ENCODE data around the gene SAFB2. TPM values are rescaled to one million over a fixed set of nuclear protein-coding genes. Genes with fewer than 3 reads are reported as not detected.

SAFB2 gene
- total RNA-seq = 43.7 TPM
- long read RNA-seq, transcript SAFB2-201 (21 exons, 3,371 nt) = major isoform, 13 of 19 reads
- long read RNA-seq, partial matches to known transcripts = 5 of 19 reads
- long read RNA-seq, other reads (novel, unspliced or antisense) = 1 of 19 reads

GRCh38 chr19:5622465-5623396, at the start of gene SAFB2, which contains the start of gene SAFB:
SAFB2 (minus strand) TSS chr19:5622776; CDS start chr19:5622715, 61 bp downstream.
SAFB (plus strand) TSS chr19:5623083; CDS start chr19:5623206, 123 bp downstream.
- DNase-seq (ENCODE audit: missing footprints) (peak; percentile 100), ATAC-seq (peak; percentile 97)
- intact Hi-C loops (cut with DNase I) = loop anchor here (2.0 kb wide), 1 partner anchor 58 kb away; the partner anchor contains the start of genes HSD11B1L and MICOS13

- intact Hi-C loops (cut with DNase I) = no loop called here
- no peak for DNase-seq (ENCODE audit: missing footprints)
- ATAC-seq = no peak
These were observed 49.0 kb upstream of the SAFB2 start for GRCh38 chr19:5671600-5671999.

DNA sequence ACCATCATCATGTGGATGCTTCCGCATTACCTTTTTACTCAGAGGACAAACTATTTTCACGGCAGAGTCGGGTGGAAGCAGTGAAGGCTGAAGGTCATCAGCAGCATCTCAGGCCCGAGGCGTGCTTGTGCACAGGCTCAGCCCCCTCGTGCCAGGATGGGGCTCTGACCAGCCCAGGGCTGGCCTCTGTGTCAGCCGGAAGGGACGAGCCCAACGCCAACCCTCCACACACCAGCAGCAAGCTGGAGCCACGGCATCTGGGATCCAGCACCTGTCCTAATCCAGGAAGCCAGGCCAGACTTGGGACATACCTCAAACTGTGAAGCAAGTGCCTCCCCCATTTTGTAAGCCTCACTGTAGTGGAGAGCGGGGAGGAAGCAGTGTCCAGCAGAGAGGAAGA, 46.6 kb upstream of the SAFB2 start:
- intact Hi-C loops (cut with DNase I) = no loop called here
- no peak for DNase-seq (ENCODE audit: missing footprints)
- ATAC-seq = no peak

DNA sequence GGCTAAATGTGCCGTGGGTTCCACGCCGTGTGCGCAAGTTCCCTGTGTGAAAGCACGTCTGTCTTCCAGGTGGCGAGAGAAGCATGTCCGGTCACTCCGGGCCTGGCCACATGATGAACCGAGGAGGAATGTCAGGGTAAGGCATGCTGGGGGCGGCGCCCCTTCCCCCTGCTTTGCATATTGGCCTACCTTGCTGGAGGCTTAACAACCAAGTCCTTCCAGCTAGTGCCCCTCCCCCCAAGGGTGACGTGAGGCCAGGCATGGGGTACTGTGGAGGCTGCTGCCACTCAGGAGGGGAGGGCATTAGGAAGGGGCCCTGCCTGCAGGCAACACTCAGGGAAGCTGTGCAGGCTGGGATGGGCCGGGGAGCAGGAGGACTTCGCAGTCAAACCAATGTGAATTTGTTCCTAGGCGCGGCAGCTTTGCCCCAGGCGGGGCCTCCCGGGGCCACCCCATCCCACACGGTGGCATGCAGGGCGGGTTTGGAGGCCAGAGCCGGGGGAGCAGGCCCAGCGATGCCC, 45.2 kb upstream of the SAFB2 start:
- ATAC-seq = no peak
- intact Hi-C loops (cut with DNase I) = no loop called here

GRCh38 chr19:5666921-5667610, 44.5 kb upstream of the SAFB2 start:
- intact Hi-C loops (cut with DNase I) = no loop called here
- DNase-seq (ENCODE audit: missing footprints) = no peak
- ATAC-seq = no peak

More for the DNA sequence above, 45.2 kb upstream of the SAFB2 start:
- DNase-seq (ENCODE audit: missing footprints) = no peak

GRCh38 chr19:5665781-5666513, 43.4 kb upstream of the SAFB2 start:
- ATAC-seq (no peak), DNase-seq (ENCODE audit: missing footprints) (no peak)
- intact Hi-C loops (cut with DNase I) = no loop called here

DNA sequence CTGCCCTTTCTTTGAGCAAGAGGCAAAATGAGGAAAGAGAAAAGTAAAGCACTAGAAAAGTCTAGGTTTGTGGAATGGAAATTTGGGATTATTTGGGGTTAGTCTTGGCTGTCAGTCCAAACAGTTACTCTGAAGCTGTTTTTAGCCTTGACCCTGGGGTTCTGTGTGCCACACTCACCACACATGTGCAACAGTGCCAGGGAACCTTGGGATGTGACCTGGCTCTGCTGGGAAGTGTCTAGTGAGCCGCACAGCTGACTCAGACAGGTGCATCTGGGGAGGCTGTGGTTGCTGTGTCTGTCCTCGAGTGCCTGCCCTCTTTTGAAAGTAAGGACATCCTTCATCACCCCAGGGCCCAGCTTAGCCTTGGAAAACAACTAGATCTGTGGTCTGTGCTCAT, 41.9 kb upstream of the SAFB2 start:
- DNase-seq (ENCODE audit: missing footprints) (no peak), ATAC-seq (no peak)
- intact Hi-C loops (cut with DNase I) = no loop called here

- ATAC-seq (no peak), DNase-seq (ENCODE audit: missing footprints) (no peak)
- intact Hi-C loops (cut with DNase I) = no loop called here
These were observed 41.3 kb upstream of the SAFB2 start for GRCh38 chr19:5663904-5664303.

- DNase-seq (ENCODE audit: missing footprints) (no peak), ATAC-seq (peak; percentile 22)
- intact Hi-C loops (cut with DNase I) = no loop called here
These were observed 38.9 kb upstream of the SAFB2 start for GRCh38 chr19:5661483-5661882.

DNA sequence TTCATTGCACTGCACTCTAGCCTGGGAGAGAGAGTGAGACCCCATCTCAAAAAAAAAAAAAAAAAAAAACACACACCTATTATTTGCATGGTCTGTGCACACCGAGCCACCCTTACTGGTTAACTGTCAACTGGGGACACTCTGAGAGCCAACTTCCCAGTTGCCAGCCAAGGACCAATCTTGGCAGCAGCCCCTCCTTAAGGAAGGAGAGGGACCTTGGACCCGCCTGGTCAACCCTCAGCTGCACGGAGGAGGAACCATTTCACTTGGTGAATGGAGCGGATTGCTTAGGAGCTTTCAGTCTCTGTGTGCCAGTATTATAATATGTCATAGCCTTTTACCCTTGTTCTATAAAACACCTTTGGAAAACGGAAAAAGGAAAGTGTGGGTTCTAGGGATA, 32.8 kb upstream of the SAFB2 start:
- intact Hi-C loops (cut with DNase I) = no loop called here
- ATAC-seq (no peak), DNase-seq (ENCODE audit: missing footprints) (no peak)

DNA sequence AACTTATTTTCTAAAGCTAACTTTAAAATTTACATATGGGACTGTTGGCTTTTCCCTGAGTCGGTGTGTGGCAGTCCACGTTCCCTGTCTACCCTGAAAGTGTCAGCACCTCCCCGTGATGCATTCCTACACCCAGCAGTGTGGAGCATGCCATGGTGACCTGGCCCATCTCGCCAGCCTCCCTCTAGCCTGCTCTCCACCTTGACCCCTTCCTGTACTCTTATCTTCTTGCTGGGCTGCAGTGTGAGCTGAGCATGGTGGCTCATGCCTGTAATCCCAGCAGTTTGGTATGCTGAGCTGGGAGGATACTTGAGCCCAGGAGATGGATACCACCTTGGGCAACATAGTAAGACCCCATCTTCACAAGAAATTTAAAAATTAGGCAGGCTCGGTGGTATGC, 32.4 kb upstream of the SAFB2 start:
- ATAC-seq (no peak), DNase-seq (ENCODE audit: missing footprints) (no peak)
- intact Hi-C loops (cut with DNase I) = no loop called here

DNA sequence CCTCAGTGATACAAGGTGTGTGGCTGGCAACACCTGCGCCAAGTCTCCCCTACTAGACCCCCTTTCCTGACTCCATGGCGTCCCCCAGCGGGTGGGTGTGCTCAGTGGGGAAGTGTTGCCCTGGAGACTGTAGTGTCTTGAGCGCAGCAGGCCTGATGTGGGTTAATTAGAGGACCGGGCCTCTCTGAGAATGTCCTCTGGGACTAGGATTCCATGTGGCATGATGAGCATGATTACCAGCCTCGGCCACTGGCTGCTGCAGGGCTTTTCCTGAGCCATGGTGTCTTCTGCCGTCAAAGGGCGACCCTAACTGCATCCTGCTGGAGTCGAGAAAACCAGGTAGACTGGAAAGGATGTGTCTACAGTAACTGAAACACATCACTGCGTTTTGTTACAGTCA, 29.7 kb upstream of the SAFB2 start:
- no peak for ATAC-seq
- intact Hi-C loops (cut with DNase I) = no loop called here

GRCh38 chr19:5651361-5651760, 28.8 kb upstream of the SAFB2 start:
- intact Hi-C loops (cut with DNase I) = no loop called here
- no peak for ATAC-seq
- DNase-seq (ENCODE audit: missing footprints) = no peak

More for the DNA sequence above, 29.7 kb upstream of the SAFB2 start:
- no peak for DNase-seq (ENCODE audit: missing footprints)

GRCh38 chr19:5648464-5648863, 25.9 kb upstream of the SAFB2 start:
- no peak for DNase-seq (ENCODE audit: missing footprints)
- intact Hi-C loops (cut with DNase I) = no loop called here
- no peak for ATAC-seq

DNA sequence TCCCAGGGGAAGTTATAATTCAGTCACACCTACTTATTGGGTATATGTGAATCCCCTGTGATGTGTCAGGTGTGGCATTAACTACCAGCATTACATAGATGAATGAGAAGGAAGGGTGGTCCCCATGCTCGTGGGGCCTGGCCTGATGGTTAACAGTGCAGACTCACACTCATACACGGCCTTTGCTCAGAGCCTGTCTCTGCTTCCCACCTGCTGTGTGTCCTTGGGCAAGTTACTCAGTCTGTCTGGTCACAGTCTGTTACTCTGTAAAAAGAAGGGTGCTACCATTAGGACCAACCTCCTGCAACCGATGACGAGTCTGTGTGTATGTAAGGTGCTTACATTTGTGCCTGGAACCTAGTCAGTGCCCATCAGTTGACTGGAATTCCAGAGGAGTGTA, 24.1 kb upstream of the SAFB2 start:
- no peak for DNase-seq (ENCODE audit: missing footprints)
- intact Hi-C loops (cut with DNase I) = no loop called here
- ATAC-seq = no peak

DNA sequence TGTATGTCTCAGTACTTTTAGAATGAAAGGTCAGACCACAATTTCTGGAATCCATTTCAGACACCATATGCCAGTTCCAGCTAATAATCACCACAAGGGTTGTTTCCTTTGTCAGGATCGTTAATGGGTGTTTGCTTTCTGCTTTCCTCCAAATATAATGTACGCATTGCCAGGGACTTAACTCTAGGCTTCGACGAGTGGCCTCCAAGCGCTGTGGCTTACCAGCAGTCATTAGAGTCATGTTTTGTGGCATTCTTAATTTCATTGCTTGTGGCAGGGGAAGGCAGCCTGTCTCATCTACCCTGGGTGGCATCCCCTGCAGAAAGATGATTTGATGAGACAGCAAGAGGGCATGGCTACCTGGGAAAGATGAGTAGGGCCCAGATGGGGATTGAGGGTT, 22.8 kb upstream of the SAFB2 start:
- no peak for ATAC-seq
- intact Hi-C loops (cut with DNase I) = no loop called here

GRCh38 chr19:5644037-5644436, 21.5 kb upstream of the SAFB2 start:
- ATAC-seq (no peak), DNase-seq (ENCODE audit: missing footprints) (no peak)
- intact Hi-C loops (cut with DNase I) = no loop called here

More for the DNA sequence above, 22.8 kb upstream of the SAFB2 start:
- DNase-seq (ENCODE audit: missing footprints) = no peak

- intact Hi-C loops (cut with DNase I) = no loop called here
- DNase-seq (ENCODE audit: missing footprints) (no peak), ATAC-seq (no peak)
These were observed 20.5 kb upstream of the SAFB2 start for GRCh38 chr19:5643060-5643459.

- no peak for ATAC-seq
- intact Hi-C loops (cut with DNase I) = no loop called here
These were observed 19.6 kb upstream of the SAFB2 start for GRCh38 chr19:5642204-5642603.

More at GRCh38 chr19:5642204-5642603, 19.6 kb upstream of the SAFB2 start:
- no peak for DNase-seq (ENCODE audit: missing footprints)
